WTC11 (cell line): ENCODE measurements around the gene DRC3. TPM values are rescaled to one million over a fixed set of nuclear protein-coding genes. Genes with fewer than 3 reads are reported as not detected.

Experiments used
- ATAC-seq: fragments of 200-7000 bp; cut with Tn5 transposase; 2 replicates; pipeline ENCODE4 v1.10.0; 2021; ENCODE audit warnings: mild to moderate bottlenecking, moderate library complexity
- CTCF ChIA-PET: fragments of 300-600 bp; sonication (Branson Sonifier 250); formaldehyde crosslinking; loops from one replicate; lab custom pipeline; 2021; ENCODE audit warnings: antibody characterized with exemption; lab: Charles Lee
- POLR2A ChIA-PET: fragments of 350-600 bp; sonication (Branson Sonifier 250); formaldehyde crosslinking; loops from one replicate; lab custom pipeline; 2021; ENCODE audit warnings: antibody characterized with exemption; lab: Charles Lee
- DNase-seq: peaks from one replicate; pipeline ENCODE4 v3.0.0; 2021; ENCODE audit warnings: low spot score
- H3K27ac Mint-ChIP-seq: 2 replicates; pipeline ENCODE4 v1.8.0; 2021; ENCODE audit warnings: mixed read lengths
- H3K27me3 Mint-ChIP-seq: 2 replicates; pipeline ENCODE4 v1.8.0; 2021; ENCODE audit warnings: low read depth, mild to moderate bottlenecking, moderate library complexity, mixed read lengths
- H3K36me3 Mint-ChIP-seq: 2 replicates; pipeline ENCODE4 v1.8.0; 2021; ENCODE audit warnings: mixed read lengths
- H3K4me1 Mint-ChIP-seq: 2 replicates; pipeline ENCODE4 v1.8.0; 2022; ENCODE audit warnings: mixed read lengths
- H3K4me3 Mint-ChIP-seq: 2 replicates; pipeline ENCODE4 v1.8.0; 2021; ENCODE audit warnings: mild to moderate bottlenecking, moderate library complexity, mixed read lengths
- H3K9me3 Mint-ChIP-seq: 2 replicates; pipeline ENCODE4 v1.8.0; 2021; ENCODE audit warnings: mixed read lengths
- AFF4 ChIP-seq: sonication (generic); formaldehyde crosslinking; IDR thresholded peaks from 2 replicates; pipeline ENCODE4 v1.8.1; 2023; ENCODE audit warnings: mild to moderate bottlenecking, missing genetic modification reagents, borderline replicate concordance
- ATF3 ChIP-seq: sonication (generic); formaldehyde crosslinking; conservative IDR thresholded peaks from 2 replicates; pipeline ENCODE4 v1.8.1; 2022; ENCODE audit warnings: mild to moderate bottlenecking, missing genetic modification reagents
- E2F5 ChIP-seq: sonication (generic); formaldehyde crosslinking; IDR thresholded peaks from 2 replicates; pipeline ENCODE4 v1.8.1; 2022; ENCODE audit warnings: mild to moderate bottlenecking, moderate library complexity, missing genetic modification reagents
- EMX1 ChIP-seq: fragments of 250-450 bp; sonication (Bioruptor Pico); IDR thresholded peaks from 2 replicates; pipeline ENCODE4 v1.8.0; 2021; ENCODE audit warnings: mild to moderate bottlenecking
- FOXP1 ChIP-seq: sonication (generic); formaldehyde crosslinking; IDR thresholded peaks from 2 replicates; pipeline ENCODE4 v1.8.0; 2022; ENCODE audit warnings: missing genetic modification reagents, mild to moderate bottlenecking, moderate library complexity, borderline replicate concordance
- GABPB1 ChIP-seq: sonication (generic); formaldehyde crosslinking; IDR thresholded peaks from 2 replicates; pipeline ENCODE4 v1.8.1; 2023; ENCODE audit warnings: mild to moderate bottlenecking, missing genetic modification reagents
- HMGXB4 ChIP-seq: sonication (generic); formaldehyde crosslinking; IDR thresholded peaks from 2 replicates; pipeline ENCODE4 v1.8.1; 2023; ENCODE audit warnings: mild to moderate bottlenecking, moderate library complexity, missing genetic modification reagents
- IRF2 ChIP-seq: sonication (generic); formaldehyde crosslinking; IDR thresholded peaks from 2 replicates; pipeline ENCODE4 v1.8.0; 2022; ENCODE audit warnings: low read depth, missing genetic modification reagents, borderline replicate concordance
- KAT7 ChIP-seq: sonication (generic); formaldehyde crosslinking; IDR thresholded peaks from 2 replicates; pipeline ENCODE4 v1.8.1; 2023; ENCODE audit warnings: missing genetic modification reagents, mild to moderate bottlenecking, borderline replicate concordance
- MAX ChIP-seq: sonication (generic); formaldehyde crosslinking; IDR thresholded peaks from 2 replicates; pipeline ENCODE4 v1.8.0; 2022; ENCODE audit warnings: mild to moderate bottlenecking, missing genetic modification reagents
- NFE2L1 ChIP-seq: sonication (generic); formaldehyde crosslinking; IDR thresholded peaks from 2 replicates; pipeline ENCODE4 v1.8.1; 2023; ENCODE audit warnings: missing genetic modification reagents
- NR1H2 ChIP-seq: sonication (generic); formaldehyde crosslinking; IDR thresholded peaks from 2 replicates; pipeline ENCODE4 v1.9.0; 2021; ENCODE audit warnings: mild to moderate bottlenecking, moderate library complexity, missing genetic modification reagents
- NR2C2 ChIP-seq: sonication (generic); formaldehyde crosslinking; IDR thresholded peaks from 2 replicates; pipeline ENCODE4 v1.8.0; 2022; ENCODE audit warnings: mild to moderate bottlenecking, missing genetic modification reagents
- PRRX2 ChIP-seq: fragments of 250-450 bp; sonication (Bioruptor Pico); IDR thresholded peaks from 2 replicates; pipeline ENCODE4 v1.8.0; 2021; ENCODE audit warnings: mild to moderate bottlenecking
- SP1 ChIP-seq: sonication (generic); formaldehyde crosslinking; conservative IDR thresholded peaks from 2 replicates; pipeline ENCODE4 v1.8.1; 2022; ENCODE audit warnings: missing genetic modification reagents
- USF1 ChIP-seq: sonication (generic); formaldehyde crosslinking; IDR thresholded peaks from 2 replicates; pipeline ENCODE4 v1.8.0; 2022; ENCODE audit warnings: mild to moderate bottlenecking, missing genetic modification reagents
- ZMAT4 ChIP-seq: fragments of 250-450 bp; sonication (Bioruptor Pico); IDR thresholded peaks from 2 replicates; pipeline ENCODE4 v1.9.0; 2021; ENCODE audit warnings: mild to moderate bottlenecking
- ZNF138 ChIP-seq: sonication (generic); formaldehyde crosslinking; conservative IDR thresholded peaks from 2 replicates; pipeline ENCODE4 v1.8.1; 2022; ENCODE audit warnings: mild to moderate bottlenecking, moderate library complexity, missing genetic modification reagents
- ZNF317 ChIP-seq: sonication (generic); formaldehyde crosslinking; IDR thresholded peaks from 2 replicates; pipeline ENCODE4 v1.8.1; 2023; ENCODE audit warnings: low read depth, mild to moderate bottlenecking, moderate library complexity, missing genetic modification reagents, borderline replicate concordance
- ZNF423 ChIP-seq: fragments of 250-450 bp; sonication (Bioruptor Pico); IDR thresholded peaks from 2 replicates; pipeline ENCODE4 v2.1.2; 2022; ENCODE audit warnings: mild to moderate bottlenecking, moderate library complexity
- total RNA-seq: library from RNA; stranded (reverse); gene quantifications from 3 replicates; pipeline ENCODE4 v1.2.3, GENCODE V29; 2021

The DRC3 gene
- total RNA-seq, 1 experiment from 2014 or later: 0.42 TPM

- Mint-ChIP-seq H3K27ac (no peak overlapping the region), H3K36me3 (no peaks in the 10 kb centered on the region), H3K4me3 (no peak overlapping the region), H3K27me3 (no peaks in the 10 kb centered on the region), H3K9me3 (no peaks in the 10 kb centered on the region), H3K4me1 (peaks cover 17% of the 10 kb centered on the region)
- DNase-seq (no peak), ATAC-seq (no peak)
- ChIA-PET CTCF (no interaction called here), POLR2A (no interaction called here)
- TF ChIP-seq GABPB1 (CRISPR knock-in tag) (no peak), EMX1 (CRISPR knock-in tag) (no peak)
These were observed 9.6 kb upstream of the DRC3 start for GRCh38 chr17:17963066-17963465.

- TF ChIP-seq ZNF317 (CRISPR knock-in tag) (no peak), NFE2L1 (CRISPR knock-in tag) (no peak), IRF2 (CRISPR knock-in tag) (no peak), ZMAT4 (no peak), ATF3 (no peak), ZNF423 (CRISPR knock-in tag) (no peak), NR2C2 (CRISPR knock-in tag) (no peak), PRRX2 (CRISPR knock-in tag) (no peak), MAX (CRISPR knock-in tag) (no peak), SP1 (no peak), AFF4 (no peak), FOXP1 (CRISPR knock-in tag) (no peak), USF1 (CRISPR knock-in tag) (no peak), ZNF138 (CRISPR knock-in tag) (no peak), NR1H2 (CRISPR knock-in tag) (no peak), KAT7 (CRISPR knock-in tag) (no peak), E2F5 (CRISPR knock-in tag) (no peak), HMGXB4 (no peak)
- no peak overlapping the region for H3K4me3 Mint-ChIP-seq
- no peaks in the 10 kb centered on the region for H3K36me3 Mint-ChIP-seq
- ChIA-PET POLR2A (no interaction called here), CTCF (no interaction called here)
- H3K9me3 Mint-ChIP-seq: no peaks in the 10 kb centered on the region
- DNase-seq (no peak), ATAC-seq (no peak)
- peaks cover 9% of the 10 kb centered on the region for H3K4me1 Mint-ChIP-seq
- no peaks in the 10 kb centered on the region for H3K27me3 Mint-ChIP-seq
- no peak overlapping the region for H3K27ac Mint-ChIP-seq
These were observed 8.8 kb upstream of the DRC3 start for GRCh38 chr17:17963694-17964436.
